Measurements from ENCODE around the gene CAST.

Gene CAST

GRCh38 chr5:96657068-96657467, 5.1 kb upstream of the CAST start (continued):
- no peak for TF ChIP-seq BCL6B (tag by site-specific recombination; IDR thresholded peaks at IDR 0.05)
- TF ChIP-seq ZNF26 (tag by site-specific recombination; IDR thresholded peaks at IDR 0.05) = no peak
- no peak for TF ChIP-seq ZNF416 (tag by site-specific recombination; IDR thresholded peaks at IDR 0.05)
- TF ChIP-seq OSR2 (tag by site-specific recombination; IDR thresholded peaks at IDR 0.05) = no peak
- no peak for TF ChIP-seq ZNF10 (tag by site-specific recombination; IDR thresholded peaks at IDR 0.05)
- TF ChIP-seq KLF10 (tag by site-specific recombination; IDR thresholded peaks at IDR 0.05) = no peak
- no peak for TF ChIP-seq TCF7L2 (IDR thresholded peaks at IDR 0.05; ENCODE audit: borderline replicate concordance, low read depth, low read length)
- TF ChIP-seq ZBTB1 (tag by site-specific recombination; IDR thresholded peaks at IDR 0.05) = no peak
- no peak for TF ChIP-seq HIC1 (tag by site-specific recombination; IDR thresholded peaks at IDR 0.05)
- peak; percentile 29; the same call in 1 of the 2 replicates for TF ChIP-seq ZEB2 (tag by site-specific recombination; IDR thresholded peaks at IDR 0.05)
- no peak for TF ChIP-seq ZNF548 (tag by site-specific recombination; IDR thresholded peaks at IDR 0.05)
- no peak for TF ChIP-seq ZNF555 (tag by site-specific recombination; conservative IDR thresholded peaks at IDR 0.05)
- no peak for TF ChIP-seq ZNF341 (tag by site-specific recombination; IDR thresholded peaks at IDR 0.05; ENCODE audit: low read depth)
- no peak for TF ChIP-seq ZNF600 (tag by site-specific recombination; IDR thresholded peaks at IDR 0.05)
- TF ChIP-seq ZNF121 (tag by site-specific recombination; IDR thresholded peaks at IDR 0.05) = no peak
- no peak for TF ChIP-seq BCL11B (tag by site-specific recombination; IDR thresholded peaks at IDR 0.05; ENCODE audit: low read depth)
- no peak for TF ChIP-seq ZNF354C (tag by site-specific recombination; IDR thresholded peaks at IDR 0.05; ENCODE audit: borderline replicate concordance, low read depth)
- TF ChIP-seq GLI2 (tag by site-specific recombination; IDR thresholded peaks at IDR 0.05; ENCODE audit: borderline replicate concordance, low read depth) = no peak
- peak; percentile 77 for TF ChIP-seq ZNF660 (tag by site-specific recombination; IDR thresholded peaks at IDR 0.05)
- TF ChIP-seq ZNF350 (tag by site-specific recombination; IDR thresholded peaks at IDR 0.05) = no peak
- TF ChIP-seq ZNF362 (tag by site-specific recombination; IDR thresholded peaks at IDR 0.05) = peak; percentile 59; the same call in 1 of the 2 replicates
- TF ChIP-seq ZNF529 (tag by site-specific recombination; IDR thresholded peaks at IDR 0.05; ENCODE audit: insufficient replicate concordance) = no peak
- no peak for TF ChIP-seq ZNF175 (tag by site-specific recombination; IDR thresholded peaks at IDR 0.05)
- no peak for TF ChIP-seq BCL11A (tag by site-specific recombination; IDR thresholded peaks at IDR 0.05; ENCODE audit: low read depth)
- no peak for TF ChIP-seq ZNF398 (tag by site-specific recombination; IDR thresholded peaks at IDR 0.05)
- TF ChIP-seq ZNF138 (tag by site-specific recombination; IDR thresholded peaks at IDR 0.05; ENCODE audit: borderline replicate concordance) = no peak
- no peak for TF ChIP-seq PRDM10 (tag by site-specific recombination; IDR thresholded peaks at IDR 0.05)
- TF ChIP-seq EGR2 (tag by site-specific recombination; IDR thresholded peaks at IDR 0.05; ENCODE audit: low read depth) = no peak
- peak; percentile 36; the same call in 1 of the 2 replicates for TF ChIP-seq ZNF629 (tag by site-specific recombination; IDR thresholded peaks at IDR 0.05)
- no peak for TF ChIP-seq ZNF792 (tag by site-specific recombination; IDR thresholded peaks at IDR 0.05)

Data from HEK293 (cell line).